NCI-H460 (cell line): ENCODE measurements around the gene CDC20. TPM values are rescaled to one million over a fixed set of nuclear protein-coding genes. Genes with fewer than 3 reads are reported as not detected.

ENCODE experiments used
- DNase-seq: peaks from one replicate; pipeline ENCODE4 v3.0.0-alpha.2; 2016; ENCODE audit warnings: low read depth; ENCODE audit errors: extremely low read depth
- polyA plus RNA-seq: library from polyadenylated mRNA; depleted of rRNA; stranded (reverse); fragments of >200 nt; gene quantifications from 2 replicates; pipeline ENCODE4 v1.2.3, GENCODE V29; 2014; cell fraction: nucleus; rRNA removed
- total RNA-seq: library from RNA; depleted of rRNA; stranded (reverse); fragments of >200 nt; shearing (Covaris generic); gene quantifications from 2 replicates; pipeline ENCODE4 v1.2.3, GENCODE V29; 2014; rRNA removed

The CDC20 gene
- 81.9 and 84.7 TPM in 2 replicates for total RNA-seq
- 116 TPM in 2 replicates for polyA plus RNA-seq

DNA sequence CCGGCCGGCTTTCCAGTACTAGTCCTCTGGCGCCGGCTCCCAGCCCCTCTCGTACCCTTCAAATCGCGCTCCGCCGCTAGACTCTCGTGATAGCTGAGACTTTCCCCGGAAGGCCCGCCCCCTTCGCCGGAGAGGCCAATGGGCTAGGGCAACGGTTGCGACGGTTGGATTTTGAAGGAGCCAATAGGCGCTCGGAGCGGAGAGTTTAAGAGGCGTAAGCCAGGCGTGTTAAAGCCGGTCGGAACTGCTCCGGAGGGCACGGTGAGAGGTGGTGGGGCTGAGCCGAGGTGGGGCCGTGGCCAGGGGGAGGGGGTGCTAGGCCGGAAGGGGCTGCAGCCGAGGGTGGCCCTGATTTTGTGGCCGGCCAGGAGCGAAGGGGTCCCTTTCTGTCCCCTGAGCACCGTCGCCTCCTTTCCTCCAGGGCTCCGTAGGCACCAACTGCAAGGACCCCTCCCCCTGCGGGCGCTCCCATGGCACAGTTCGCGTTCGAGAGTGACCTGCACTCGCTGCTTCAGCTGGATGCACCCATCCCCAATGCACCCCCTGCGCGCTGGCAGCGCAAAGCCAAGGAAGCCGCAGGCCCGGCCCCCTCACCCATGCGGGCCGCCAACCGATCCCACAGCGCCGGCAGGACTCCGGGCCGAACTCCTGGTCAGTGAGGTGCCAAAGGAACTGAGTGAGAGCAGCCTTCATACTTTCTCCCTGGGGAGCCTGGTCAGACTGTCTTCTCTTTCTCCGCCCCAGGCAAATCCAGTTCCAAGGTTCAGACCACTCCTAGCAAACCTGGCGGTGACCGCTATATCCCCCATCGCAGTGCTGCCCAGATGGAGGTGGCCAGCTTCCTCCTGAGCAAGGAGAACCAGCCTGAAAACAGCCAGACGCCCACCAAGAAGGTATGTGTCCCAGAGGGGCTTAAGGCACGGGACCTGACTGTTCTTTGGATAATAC lies at the start of gene CDC20:
Gene CDC20, plus strand, starts transcription at position 236 of the 948 bp plus-strand sequence. Its CDS starts 235 bp downstream, at position 471.
- peak; percentile 96 for DNase-seq

DNA sequence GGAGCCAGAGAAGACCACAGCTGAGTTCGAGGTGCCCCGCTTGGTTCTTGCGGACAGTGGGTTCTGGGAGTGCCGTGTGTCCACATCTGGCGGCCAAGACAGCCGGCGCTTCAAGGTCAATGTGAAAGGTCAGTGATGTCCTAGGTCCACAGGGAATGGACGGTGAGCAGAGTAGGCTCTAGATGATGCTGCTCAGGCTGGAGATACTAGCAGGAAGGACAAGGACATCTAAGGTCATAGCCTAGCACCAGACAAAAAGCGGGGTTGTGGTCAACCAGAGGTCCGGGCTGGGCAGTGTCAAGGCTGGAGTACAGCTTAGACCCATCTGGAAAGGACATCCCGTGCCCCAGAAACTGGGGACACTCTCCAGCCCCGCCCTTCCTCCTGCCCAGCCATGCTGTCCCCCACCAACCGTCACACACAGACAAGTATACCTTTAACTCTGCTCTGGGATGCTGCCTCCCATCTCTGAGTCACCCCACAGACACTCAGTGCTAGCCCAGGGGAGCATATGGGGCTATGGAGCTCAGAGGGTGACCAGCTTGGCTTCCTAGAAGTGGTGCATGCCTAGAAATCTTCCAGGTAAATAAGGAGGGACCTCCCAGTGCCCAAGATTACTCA lies 49.3 kb upstream of the CDC20 start:
- DNase-seq: no peak

GRCh38 chr1:43311521-43311920 lies 47.3 kb upstream of the CDC20 start:
- no peak for DNase-seq

DNA sequence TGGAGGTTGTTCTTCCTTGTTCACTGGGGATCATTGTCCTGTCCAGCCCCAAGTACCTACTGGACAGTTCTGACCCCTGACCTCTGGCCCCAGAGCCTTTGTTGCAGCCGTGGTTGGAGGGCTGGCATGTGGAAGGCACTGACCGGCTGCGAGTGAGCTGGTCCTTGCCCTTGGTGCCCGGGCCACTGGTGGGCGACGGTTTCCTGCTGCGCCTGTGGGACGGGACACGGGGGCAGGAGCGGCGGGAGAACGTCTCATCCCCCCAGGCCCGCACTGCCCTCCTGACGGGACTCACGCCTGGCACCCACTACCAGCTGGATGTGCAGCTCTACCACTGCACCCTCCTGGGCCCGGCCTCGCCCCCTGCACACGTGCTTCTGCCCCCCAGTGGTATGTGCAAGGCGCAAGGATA lies 46.6 kb upstream of the CDC20 start:
- no peak for DNase-seq

DNA sequence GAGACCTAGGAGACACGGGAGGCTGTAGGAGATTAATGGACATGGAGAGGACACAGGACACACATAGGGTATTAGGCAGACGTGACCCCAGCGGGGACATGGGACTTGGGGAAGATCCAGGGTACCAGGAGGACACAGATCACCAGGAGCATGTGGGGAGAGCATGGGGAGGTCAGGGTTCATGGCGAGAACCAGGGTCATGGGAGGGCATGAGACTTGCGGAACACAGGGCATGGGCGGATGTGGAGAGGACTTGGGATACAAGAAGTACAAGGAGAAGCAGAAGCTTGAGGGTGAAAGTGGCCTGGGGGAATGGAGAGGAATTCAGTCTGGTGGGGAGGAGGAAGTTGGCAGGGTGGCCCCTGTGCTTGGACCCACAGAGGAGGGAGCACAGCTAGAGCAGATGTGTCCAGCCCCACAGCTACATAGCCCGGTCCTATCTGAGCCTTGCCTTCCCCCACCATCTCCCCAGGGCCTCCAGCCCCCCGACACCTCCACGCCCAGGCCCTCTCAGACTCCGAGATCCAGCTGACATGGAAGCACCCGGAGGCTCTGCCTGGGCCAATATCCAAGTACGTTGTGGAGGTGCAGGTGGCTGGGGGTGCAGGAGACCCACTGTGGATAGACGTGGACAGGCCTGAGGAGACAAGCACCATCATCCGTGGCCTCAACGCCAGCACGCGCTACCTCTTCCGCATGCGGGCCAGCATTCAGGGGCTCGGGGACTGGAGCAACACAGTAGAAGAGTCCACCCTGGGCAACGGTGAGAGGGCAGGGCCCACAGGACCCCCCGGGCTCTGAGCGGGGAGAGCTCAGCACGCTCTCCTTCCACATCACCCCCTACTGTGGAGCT lies 45.9 kb upstream of the CDC20 start:
- DNase-seq: no peak

DNA sequence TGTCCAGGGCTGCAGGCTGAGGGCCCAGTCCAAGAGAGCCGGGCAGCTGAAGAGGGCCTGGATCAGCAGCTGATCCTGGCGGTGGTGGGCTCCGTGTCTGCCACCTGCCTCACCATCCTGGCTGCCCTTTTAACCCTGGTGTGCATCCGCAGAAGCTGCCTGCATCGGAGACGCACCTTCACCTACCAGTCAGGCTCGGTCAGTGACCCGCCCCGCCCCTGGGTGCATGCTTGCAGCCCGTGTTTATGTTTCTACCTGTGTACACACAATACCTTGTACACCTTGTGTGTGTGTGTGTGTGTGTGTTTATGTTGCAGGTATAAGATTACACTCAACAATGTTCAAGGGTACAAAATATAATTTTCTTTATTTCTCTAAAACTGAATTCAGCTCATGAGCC lies 45.0 kb upstream of the CDC20 start:
- no peak for DNase-seq

- no peak for DNase-seq
Observed at GRCh38 chr1:43314233-43314632, 44.5 kb upstream of the CDC20 start.

DNA sequence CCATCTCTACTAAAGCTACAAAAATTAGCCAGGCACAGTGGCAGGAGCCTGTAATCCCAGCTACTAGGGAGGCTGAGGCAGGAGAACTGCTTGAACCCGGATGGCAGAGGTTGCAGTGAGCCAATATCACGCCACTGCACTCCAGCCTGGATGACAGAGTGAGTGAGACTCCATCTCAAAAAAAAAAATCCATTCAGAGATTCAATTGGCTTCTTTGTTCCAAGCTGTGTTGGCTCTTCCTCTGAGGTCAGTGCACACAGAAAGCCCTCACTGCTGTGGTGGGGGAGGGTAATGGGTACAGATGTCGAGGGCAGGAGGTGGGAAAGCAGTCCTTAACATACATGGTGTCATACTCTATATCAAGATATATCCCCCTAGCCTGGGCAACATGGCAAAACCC lies 43.3 kb upstream of the CDC20 start:
- no peak for DNase-seq

DNA sequence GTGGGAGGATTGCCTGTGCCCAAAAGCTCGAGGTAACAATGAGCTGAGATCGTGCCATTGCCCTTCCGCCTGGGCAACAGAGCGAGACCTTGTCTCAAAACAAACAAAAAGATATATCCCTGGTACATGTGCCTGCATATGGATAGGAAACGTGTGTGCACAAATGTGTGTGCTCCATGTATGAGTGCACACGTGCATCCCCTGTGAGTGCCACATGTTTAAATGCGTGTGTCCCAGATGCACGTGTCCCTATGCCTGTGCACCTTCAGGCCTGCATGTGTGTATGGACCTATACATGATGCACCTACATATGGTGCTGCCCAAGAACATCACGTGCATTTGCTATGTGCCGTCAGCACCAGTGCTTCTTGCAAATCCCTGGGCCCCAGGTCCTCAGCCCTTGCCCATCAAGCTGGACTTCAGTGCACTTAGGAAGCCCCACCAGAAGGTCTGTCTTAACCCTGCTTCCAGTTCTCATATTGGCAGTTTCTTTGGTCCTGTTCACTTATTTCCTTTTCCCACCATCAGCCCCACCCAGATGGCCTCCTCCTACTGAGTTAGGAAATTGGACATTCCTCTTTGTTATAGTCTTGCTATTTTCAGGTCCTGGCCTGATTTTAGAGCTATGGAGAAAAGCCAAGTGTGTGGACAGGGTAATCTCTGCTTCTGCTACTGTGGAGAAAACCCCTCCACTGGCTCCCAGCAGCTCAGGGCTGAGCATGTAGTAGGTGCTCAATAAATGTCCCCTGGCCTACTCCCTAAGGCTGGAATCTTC lies 42.6 kb upstream of the CDC20 start:
- no peak for DNase-seq

GRCh38 chr1:43316738-43317520 lies 41.9 kb upstream of the CDC20 start:
- DNase-seq: no peak

DNA sequence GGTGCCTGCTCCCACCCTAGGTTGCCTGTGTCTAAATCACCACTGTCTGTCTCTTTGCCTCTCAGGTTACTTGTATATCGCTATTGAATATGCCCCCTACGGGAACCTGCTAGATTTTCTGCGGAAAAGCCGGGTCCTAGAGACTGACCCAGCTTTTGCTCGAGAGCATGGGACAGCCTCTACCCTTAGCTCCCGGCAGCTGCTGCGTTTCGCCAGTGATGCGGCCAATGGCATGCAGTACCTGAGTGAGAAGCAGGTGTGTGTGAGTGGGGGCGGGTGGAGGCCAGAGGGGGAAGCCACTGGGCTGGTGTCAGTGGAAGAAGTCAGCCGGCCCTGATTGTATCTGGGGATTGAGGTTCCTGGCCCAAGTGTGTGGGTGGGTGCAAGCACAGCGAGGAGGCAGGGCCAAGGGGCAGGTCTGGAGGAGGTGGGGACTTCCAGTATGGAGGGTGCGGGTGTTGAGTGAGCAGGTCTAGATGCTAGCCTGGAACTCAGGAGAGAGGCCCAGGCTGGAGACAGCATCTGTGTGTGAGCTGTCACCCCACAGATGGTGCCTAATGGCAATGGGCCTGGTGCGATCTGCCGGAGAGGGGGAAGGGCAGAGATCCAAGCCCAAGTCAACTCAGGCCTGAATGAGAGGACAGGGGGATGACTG lies 40.8 kb upstream of the CDC20 start:
- DNase-seq: no peak

DNA sequence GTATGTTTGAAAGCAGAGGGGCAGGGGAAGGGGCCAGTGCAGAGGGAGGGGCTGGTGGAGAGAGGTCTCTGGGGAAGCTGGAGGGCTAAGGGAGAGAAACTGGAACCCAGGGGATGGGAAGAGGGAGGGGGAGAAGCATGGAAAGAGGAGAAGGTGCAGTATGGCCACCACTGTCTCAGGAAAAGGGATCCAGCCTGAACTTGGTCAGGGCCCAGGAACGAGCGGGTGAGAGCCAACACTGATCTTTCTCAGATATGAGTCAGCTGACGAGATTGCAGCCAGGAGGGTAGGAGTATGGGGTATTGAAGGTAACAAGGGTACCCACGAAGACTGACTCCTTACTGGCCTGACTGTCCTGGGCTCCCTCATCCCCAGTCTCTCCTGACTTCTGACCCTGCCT lies 40.0 kb upstream of the CDC20 start:
- no peak for DNase-seq

DNA sequence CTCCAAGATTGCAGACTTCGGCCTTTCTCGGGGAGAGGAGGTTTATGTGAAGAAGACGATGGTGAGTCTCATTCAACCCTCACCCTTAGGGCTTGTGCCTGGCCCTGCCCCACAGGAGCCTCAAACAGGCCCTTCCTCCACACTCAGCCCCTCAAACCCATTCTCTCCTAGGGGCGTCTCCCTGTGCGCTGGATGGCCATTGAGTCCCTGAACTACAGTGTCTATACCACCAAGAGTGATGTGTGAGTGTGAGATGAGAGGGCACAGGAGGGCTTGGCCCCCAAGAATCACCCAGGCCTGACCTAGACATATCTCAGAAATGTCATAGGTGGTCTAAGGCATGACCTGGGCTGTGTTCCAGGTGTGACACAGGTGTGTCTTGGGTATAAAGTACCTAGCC lies 39.5 kb upstream of the CDC20 start:
- DNase-seq: no peak

DNA sequence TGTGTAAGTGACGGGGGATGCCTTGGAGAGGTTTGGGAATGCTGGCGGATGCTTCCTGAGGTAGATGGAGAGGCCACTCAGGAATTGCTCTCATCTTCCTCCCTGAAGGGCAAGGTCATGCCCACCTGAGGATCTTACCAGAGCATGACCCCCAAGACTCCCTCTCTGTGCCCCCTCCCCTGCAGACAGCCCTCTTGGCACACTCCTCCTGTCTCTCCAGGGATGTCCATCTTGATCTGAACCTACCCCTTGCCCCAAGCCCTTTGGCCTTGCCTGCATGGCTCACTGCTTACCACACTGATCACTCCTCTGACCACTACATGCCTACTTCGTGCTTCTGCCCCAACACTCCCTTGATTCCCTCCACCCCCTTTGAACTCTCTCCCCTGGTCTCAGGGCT lies 39.0 kb upstream of the CDC20 start:
- DNase-seq: no peak

DNA sequence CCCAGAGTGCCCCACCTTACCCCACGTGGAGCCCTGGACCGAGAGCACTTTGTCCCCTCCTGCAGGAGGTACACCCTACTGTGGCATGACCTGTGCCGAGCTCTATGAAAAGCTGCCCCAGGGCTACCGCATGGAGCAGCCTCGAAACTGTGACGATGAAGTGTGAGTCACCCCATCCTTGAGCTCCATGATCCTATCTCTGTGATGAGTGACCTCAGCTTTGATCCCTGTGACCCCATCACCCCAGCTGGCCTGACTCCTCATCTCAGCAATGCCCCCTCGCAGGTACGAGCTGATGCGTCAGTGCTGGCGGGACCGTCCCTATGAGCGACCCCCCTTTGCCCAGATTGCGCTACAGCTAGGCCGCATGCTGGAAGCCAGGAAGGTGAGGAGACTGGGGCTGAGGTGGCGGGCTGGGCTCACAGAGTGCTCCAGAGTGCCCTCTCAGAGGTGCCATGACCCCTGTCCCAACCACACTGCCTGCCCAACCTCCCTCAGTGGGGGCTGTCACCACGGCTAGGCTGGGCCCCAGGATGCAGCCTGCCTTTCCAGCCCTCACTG lies 37.4 kb upstream of the CDC20 start:
- DNase-seq: no peak

DNA sequence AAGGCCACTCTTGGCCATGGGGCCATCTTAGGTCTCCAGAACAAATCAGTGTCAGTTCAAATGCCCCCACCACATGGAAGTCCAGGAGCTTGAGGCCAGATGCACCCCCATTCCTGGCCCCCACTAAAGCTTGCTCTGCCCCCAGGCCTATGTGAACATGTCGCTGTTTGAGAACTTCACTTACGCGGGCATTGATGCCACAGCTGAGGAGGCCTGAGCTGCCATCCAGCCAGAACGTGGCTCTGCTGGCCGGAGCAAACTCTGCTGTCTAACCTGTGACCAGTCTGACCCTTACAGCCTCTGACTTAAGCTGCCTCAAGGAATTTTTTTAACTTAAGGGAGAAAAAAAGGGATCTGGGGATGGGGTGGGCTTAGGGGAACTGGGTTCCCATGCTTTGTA lies 36.3 kb upstream of the CDC20 start:
- no peak for DNase-seq

DNA sequence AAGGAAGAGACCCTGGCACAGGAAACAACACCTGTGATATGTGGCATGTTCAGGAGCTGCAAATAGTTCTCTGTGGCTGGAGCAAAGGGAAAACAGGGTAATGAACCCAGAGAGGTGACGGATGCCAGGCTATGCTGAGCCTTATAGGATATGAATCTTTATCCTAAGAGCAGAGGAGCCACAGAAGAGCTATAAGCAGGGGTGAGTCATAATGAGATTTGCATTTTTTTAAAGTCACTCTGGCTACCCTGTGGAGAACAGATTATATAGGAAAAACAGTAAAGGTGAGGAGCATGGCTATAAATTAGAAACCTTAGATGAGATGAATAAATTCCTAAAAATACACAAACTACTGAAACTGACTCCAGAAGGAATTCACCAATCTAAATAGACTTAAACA lies 34.0 kb upstream of the CDC20 start:
- no peak for DNase-seq

DNA sequence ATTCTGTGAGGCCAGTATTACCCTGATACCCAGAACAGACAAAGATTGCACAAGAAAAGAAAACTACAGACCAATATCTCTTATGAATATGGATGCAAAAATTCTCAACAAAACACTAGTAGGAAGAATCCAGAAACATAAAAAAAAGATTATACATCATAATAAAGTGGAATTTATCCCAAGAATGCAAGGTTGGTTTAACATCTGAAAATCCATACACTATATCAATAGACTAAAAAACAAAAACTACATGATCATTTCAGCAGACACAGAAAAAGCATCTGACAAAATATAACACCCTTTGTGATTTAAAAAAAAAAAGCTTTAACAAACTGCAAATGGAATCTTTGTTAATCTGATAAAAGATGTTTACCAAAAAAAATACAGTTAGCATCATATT lies 33.4 kb upstream of the CDC20 start:
- DNase-seq: no peak
